ENCODE data around the gene C1orf105. TPM values are rescaled to one million over a fixed set of nuclear protein-coding genes. Genes with fewer than 3 reads are reported as not detected.

The C1orf105 gene
- total and polyA plus RNA-seq, 5 donors from 2014 or later, result not detected

DNA sequence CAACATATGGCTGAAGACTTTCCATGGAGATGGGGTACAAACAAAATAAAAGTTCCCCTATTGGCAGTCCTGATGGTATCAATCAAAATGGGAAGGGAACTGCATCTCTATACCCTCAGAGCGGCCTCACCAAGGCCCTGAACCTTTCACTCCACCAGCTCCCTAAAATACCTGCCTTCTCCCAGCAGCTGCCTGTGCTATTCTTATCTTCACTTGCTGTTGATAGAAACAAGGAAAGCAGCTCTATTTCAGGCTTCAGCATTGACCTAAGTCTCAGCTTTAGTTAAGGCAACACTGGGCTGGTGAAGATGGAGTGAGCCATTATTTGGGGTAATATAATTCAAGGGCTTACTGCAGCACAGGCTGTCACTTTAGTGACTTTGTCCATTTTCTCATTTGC lies 45.1 kb downstream of the C1orf105 start:
- H3K4me3 ChIP-seq (ENCODE audit: low read depth, low read length), result no peak overlapping the region
- ATAC-seq (ENCODE audit: low read depth in 2 of 2), result no peak

GRCh38 chr1:172466795-172467407 lies 46.4 kb downstream of the C1orf105 start:
- Histone ChIP-seq H3K36me3 (ENCODE audit: control insufficient read depth, insufficient read depth, low read length) (no peaks in the 10 kb centered on the region), H3K4me3 (ENCODE audit: low read depth, low read length) (no peak overlapping the region), H3K9me3 (ENCODE audit: control insufficient read depth in 2 of 2, low read length in 2 of 2) (no peaks in the 10 kb centered on the region), H3K27me3 (ENCODE audit: control insufficient read depth, insufficient read depth, low read length) (peaks cover 13% of the 10 kb centered on the region), H3K27ac (ENCODE audit: insufficient read depth, low read length, poor library complexity, severe bottlenecking) (no peak overlapping the region), H3K4me1 (ENCODE audit: control insufficient read depth, insufficient read depth, low read length, poor library complexity, severe bottlenecking) (no peaks in the 10 kb centered on the region)
- Mint-ChIP-seq H3K4me3 (no peak overlapping the region), H3K9me3 (peaks cover 0 to 1% (median 0%) of the 10 kb centered on the region in 7 donors), H3K27me3 (peaks cover 26% of the 10 kb centered on the region), H3K4me1 (no peaks in the 10 kb centered on the region), H3K36me3 (no peaks in the 10 kb centered on the region), H3K27ac (no peak overlapping the region)
- DNase-seq (no peak), ATAC-seq (ENCODE audit: low read depth in 2 of 2) (no peak)

More for the DNA sequence above, 45.1 kb downstream of the C1orf105 start:
- no peak overlapping the region for H3K4me3 Mint-ChIP-seq
- H3K27ac Mint-ChIP-seq, result no peak overlapping the region
- H3K27me3 Mint-ChIP-seq, result peaks cover 20% of the 10 kb centered on the region
- H3K9me3 Mint-ChIP-seq, result peaks cover 0 to 1% (median 0%) of the 10 kb centered on the region in 7 donors
- no peak for DNase-seq
- Histone ChIP-seq H3K9me3 (ENCODE audit: control insufficient read depth in 2 of 2, low read length in 2 of 2) (no peaks in the 10 kb centered on the region), H3K36me3 (ENCODE audit: control insufficient read depth, insufficient read depth, low read length) (no peaks in the 10 kb centered on the region), H3K27ac (ENCODE audit: insufficient read depth, low read length, poor library complexity, severe bottlenecking) (no peak overlapping the region), H3K27me3 (ENCODE audit: control insufficient read depth, insufficient read depth, low read length) (peaks cover 13% of the 10 kb centered on the region), H3K4me1 (ENCODE audit: control insufficient read depth, insufficient read depth, low read length, poor library complexity, severe bottlenecking) (no peaks in the 10 kb centered on the region)
- H3K4me1 Mint-ChIP-seq, result no peaks in the 10 kb centered on the region
- no peaks in the 10 kb centered on the region for H3K36me3 Mint-ChIP-seq

GRCh38 chr1:172467446-172467845 lies 47.0 kb downstream of the C1orf105 start:
- H3K36me3 ChIP-seq (ENCODE audit: control insufficient read depth, insufficient read depth, low read length), result no peaks in the 10 kb centered on the region
- no peak for ATAC-seq (ENCODE audit: low read depth in 2 of 2)
- no peak overlapping the region for H3K4me3 Mint-ChIP-seq

GRCh38 chr1:172468296-172468695 lies 47.8 kb downstream of the C1orf105 start:
- H3K4me3 ChIP-seq (ENCODE audit: low read depth, low read length), result no peak overlapping the region
- Mint-ChIP-seq H3K9me3 (peaks cover 0 to 2% (median 0%) of the 10 kb centered on the region in 7 donors), H3K4me1 (no peaks in the 10 kb centered on the region), H3K4me3 (no peak overlapping the region), H3K27ac (no peak overlapping the region), H3K27me3 (peaks cover 32% of the 10 kb centered on the region), H3K36me3 (no peaks in the 10 kb centered on the region)
- H3K9me3 ChIP-seq (ENCODE audit: control insufficient read depth in 2 of 2, low read length in 2 of 2), result no peaks in the 10 kb centered on the region
- peaks cover 17% of the 10 kb centered on the region for H3K27me3 ChIP-seq (ENCODE audit: control insufficient read depth, insufficient read depth, low read length)
- no peaks in the 10 kb centered on the region for H3K4me1 ChIP-seq (ENCODE audit: control insufficient read depth, insufficient read depth, low read length, poor library complexity, severe bottlenecking)
- H3K27ac ChIP-seq (ENCODE audit: insufficient read depth, low read length, poor library complexity, severe bottlenecking), result no peak overlapping the region
- DNase-seq (no peak), ATAC-seq (ENCODE audit: low read depth in 2 of 2) (no peak)
- no peaks in the 10 kb centered on the region for H3K36me3 ChIP-seq (ENCODE audit: control insufficient read depth, insufficient read depth, low read length)

More at GRCh38 chr1:172467446-172467845, 47.0 kb downstream of the C1orf105 start:
- H3K27ac ChIP-seq (ENCODE audit: insufficient read depth, low read length, poor library complexity, severe bottlenecking), result no peak overlapping the region
- H3K4me1 ChIP-seq (ENCODE audit: control insufficient read depth, insufficient read depth, low read length, poor library complexity, severe bottlenecking), result no peaks in the 10 kb centered on the region
- peaks cover 14% of the 10 kb centered on the region for H3K27me3 ChIP-seq (ENCODE audit: control insufficient read depth, insufficient read depth, low read length)
- H3K9me3 ChIP-seq (ENCODE audit: control insufficient read depth in 2 of 2, low read length in 2 of 2), result no peaks in the 10 kb centered on the region
- peaks cover 0 to 2% (median 0%) of the 10 kb centered on the region in 7 donors for H3K9me3 Mint-ChIP-seq
- H3K4me3 ChIP-seq (ENCODE audit: low read depth, low read length), result no peak overlapping the region
- H3K27me3 Mint-ChIP-seq, result peaks cover 26% of the 10 kb centered on the region
- H3K36me3 Mint-ChIP-seq, result no peaks in the 10 kb centered on the region
- H3K27ac Mint-ChIP-seq, result no peak overlapping the region
- DNase-seq, result no peak
- H3K4me1 Mint-ChIP-seq, result no peaks in the 10 kb centered on the region

GRCh38 chr1:172469717-172470116 lies 49.2 kb downstream of the C1orf105 start:
- Mint-ChIP-seq H3K36me3 (no peaks in the 10 kb centered on the region), H3K27ac (no peak overlapping the region), H3K4me3 (no peak overlapping the region), H3K9me3 (peaks cover 0 to 2% (median 0%) of the 10 kb centered on the region in 7 donors), H3K27me3 (peaks cover 39% of the 10 kb centered on the region), H3K4me1 (no peaks in the 10 kb centered on the region)
- no peak overlapping the region for H3K4me3 ChIP-seq (ENCODE audit: low read depth, low read length)
- H3K4me1 ChIP-seq (ENCODE audit: control insufficient read depth, insufficient read depth, low read length, poor library complexity, severe bottlenecking), result no peaks in the 10 kb centered on the region
- H3K27ac ChIP-seq (ENCODE audit: insufficient read depth, low read length, poor library complexity, severe bottlenecking), result no peak overlapping the region
- no peaks in the 10 kb centered on the region for H3K9me3 ChIP-seq (ENCODE audit: control insufficient read depth in 2 of 2, low read length in 2 of 2)
- no peaks in the 10 kb centered on the region for H3K36me3 ChIP-seq (ENCODE audit: control insufficient read depth, insufficient read depth, low read length)
- peaks cover 15% of the 10 kb centered on the region for H3K27me3 ChIP-seq (ENCODE audit: control insufficient read depth, insufficient read depth, low read length)
- DNase-seq (no peak), ATAC-seq (ENCODE audit: low read depth in 2 of 2) (no peak)

GRCh38 chr1:172470149-172470548 lies 49.7 kb downstream of the C1orf105 start:
- Histone ChIP-seq H3K4me3 (ENCODE audit: low read depth, low read length) (no peak overlapping the region), H3K36me3 (ENCODE audit: control insufficient read depth, insufficient read depth, low read length) (no peaks in the 10 kb centered on the region), H3K27me3 (ENCODE audit: control insufficient read depth, insufficient read depth, low read length) (peaks cover 15% of the 10 kb centered on the region), H3K4me1 (ENCODE audit: control insufficient read depth, insufficient read depth, low read length, poor library complexity, severe bottlenecking) (no peaks in the 10 kb centered on the region), H3K27ac (ENCODE audit: insufficient read depth, low read length, poor library complexity, severe bottlenecking) (no peak overlapping the region), H3K9me3 (ENCODE audit: control insufficient read depth in 2 of 2, low read length in 2 of 2) (no peaks in the 10 kb centered on the region)
- peaks cover 42% of the 10 kb centered on the region for H3K27me3 Mint-ChIP-seq
- H3K9me3 Mint-ChIP-seq, result peaks cover 0 to 2% (median 0%) of the 10 kb centered on the region in 7 donors
- ATAC-seq (ENCODE audit: low read depth in 2 of 2) (no peak), DNase-seq (no peak)
- no peak overlapping the region for H3K27ac Mint-ChIP-seq
- no peak overlapping the region for H3K4me3 Mint-ChIP-seq
- H3K36me3 Mint-ChIP-seq, result no peaks in the 10 kb centered on the region
- no peaks in the 10 kb centered on the region for H3K4me1 Mint-ChIP-seq

GRCh38 chr1:172471666-172472065 lies 51.2 kb downstream of the C1orf105 start:
- Histone ChIP-seq H3K4me1 (ENCODE audit: control insufficient read depth, insufficient read depth, low read length, poor library complexity, severe bottlenecking) (no peaks in the 10 kb centered on the region), H3K27me3 (ENCODE audit: control insufficient read depth, insufficient read depth, low read length) (peaks cover 12% of the 10 kb centered on the region), H3K9me3 (ENCODE audit: control insufficient read depth in 2 of 2, low read length in 2 of 2) (no peaks in the 10 kb centered on the region), H3K4me3 (ENCODE audit: low read depth, low read length) (no peak overlapping the region), H3K27ac (ENCODE audit: insufficient read depth, low read length, poor library complexity, severe bottlenecking) (no peak overlapping the region), H3K36me3 (ENCODE audit: control insufficient read depth, insufficient read depth, low read length) (no peaks in the 10 kb centered on the region)
- H3K27me3 Mint-ChIP-seq, result peaks cover 36% of the 10 kb centered on the region
- H3K4me3 Mint-ChIP-seq, result no peak overlapping the region
- no peaks in the 10 kb centered on the region for H3K4me1 Mint-ChIP-seq
- peaks cover 0 to 2% (median 0%) of the 10 kb centered on the region in 7 donors for H3K9me3 Mint-ChIP-seq
- H3K27ac Mint-ChIP-seq, result no peak overlapping the region
- no peak for DNase-seq
- ATAC-seq (ENCODE audit: low read depth in 2 of 2), result no peak
- no peaks in the 10 kb centered on the region for H3K36me3 Mint-ChIP-seq

DNA sequence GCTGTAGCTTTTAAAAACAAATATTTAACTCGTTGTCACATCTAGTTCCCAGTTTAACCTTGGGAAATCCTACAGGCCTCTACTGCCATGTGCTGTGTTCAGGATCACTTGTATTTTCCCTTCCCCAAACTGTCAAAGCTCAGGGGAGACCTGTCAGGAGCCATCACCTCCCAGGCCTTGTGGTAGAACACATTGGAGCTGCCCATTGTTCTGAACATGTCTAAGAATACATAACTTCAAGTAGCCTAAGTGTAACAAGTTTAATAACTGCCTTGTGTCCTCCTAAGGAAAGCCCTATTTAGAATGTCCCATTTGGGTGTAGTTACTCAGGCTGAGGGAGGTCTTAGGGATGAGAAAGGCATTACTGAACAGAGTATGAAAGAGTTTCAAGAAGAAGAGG lies 52.0 kb downstream of the C1orf105 start:
- Mint-ChIP-seq H3K9me3 (peaks cover 0 to 2% (median 0%) of the 10 kb centered on the region in 7 donors), H3K4me3 (no peak overlapping the region), H3K36me3 (no peaks in the 10 kb centered on the region), H3K27me3 (peaks cover 39% of the 10 kb centered on the region), H3K27ac (no peak overlapping the region), H3K4me1 (no peaks in the 10 kb centered on the region)
- peaks cover 9% of the 10 kb centered on the region for H3K27me3 ChIP-seq (ENCODE audit: control insufficient read depth, insufficient read depth, low read length)
- H3K27ac ChIP-seq (ENCODE audit: insufficient read depth, low read length, poor library complexity, severe bottlenecking), result no peak overlapping the region
- H3K4me1 ChIP-seq (ENCODE audit: control insufficient read depth, insufficient read depth, low read length, poor library complexity, severe bottlenecking), result no peaks in the 10 kb centered on the region
- H3K36me3 ChIP-seq (ENCODE audit: control insufficient read depth, insufficient read depth, low read length), result no peaks in the 10 kb centered on the region
- no peak for ATAC-seq (ENCODE audit: low read depth in 2 of 2)
- H3K4me3 ChIP-seq (ENCODE audit: low read depth, low read length), result no peak overlapping the region
- H3K9me3 ChIP-seq (ENCODE audit: control insufficient read depth in 2 of 2, low read length in 2 of 2), result no peaks in the 10 kb centered on the region
- DNase-seq, result no peak

Data from CD4-positive, CD25-positive, alpha-beta regulatory T cell (primary cell).